Left lung (tissue), 10 donors: ENCODE results near the gene BICDL1. TPM values are rescaled to one million over a fixed set of nuclear protein-coding genes. Genes with fewer than 3 reads are reported as not detected.

Experiments used
- ATAC-seq: fragments of 200-7000 bp; cut with Tn5 transposase; one replicate; pipeline ENCODE4 v1.9.1; 2020; ENCODE audit warnings: moderate library complexity
- DNase-seq, 4 donors: peaks; one replicate each; pipeline ENCODE4 v3.0.0-alpha.2; 2013 to 2020
- H3K27ac ChIP-seq, 2 donors: fragments of 200-600 bp; sonication (generic) in 1 of 2; one replicate each; pipeline versions ENCODE4 v1.5.0 to v1.8.0; 2020 to 2021
- H3K27me3 ChIP-seq, 2 donors: fragments of 200-600 bp; sonication (generic) in 1 of 2; one replicate each; pipeline versions ENCODE4 v1.5.0 to v1.8.0; 2020 to 2021
- H3K36me3 ChIP-seq, 2 donors: fragments of 200-600 bp; sonication (generic) in 1 of 2; one replicate each; pipeline versions ENCODE4 v1.5.0 to v1.8.0; 2020 to 2021
- H3K4me1 ChIP-seq, 2 donors: fragments of 200-600 bp; one replicate each; pipeline ENCODE4 v1.8.0; 2021
- H3K4me3 ChIP-seq, 2 donors: fragments of 200-600 bp; sonication (generic) in 1 of 2; one replicate each; pipeline versions ENCODE4 v1.5.0 to v1.8.0; 2020 to 2021; ENCODE audit warnings: mild to moderate bottlenecking in 1 of 2
- H3K9me3 ChIP-seq, 2 donors: fragments of 200-600 bp; sonication (generic) in 1 of 2; one replicate each; pipeline versions ENCODE4 v1.5.0 to v1.8.0; 2020 to 2021
- CTCF ChIP-seq, 2 donors: fragments of 200-600 bp; sonication (generic) in 1 of 2; IDR thresholded peaks; one replicate each; pipeline versions ENCODE4 v1.5.0 to v1.8.0; 2021; ENCODE audit warnings: antibody characterized with exemption in 2 of 2
- intact Hi-C, 2 donors: fragments of 100-400 bp; cut with DNase I; formaldehyde crosslinking; loops; one replicate each; pipeline versions ENCODE4 v1.11.2 to v1.14.2; 2022
- polyA plus RNA-seq, 6 donors: library from polyadenylated mRNA; unstranded; fragments of 120-200 nt; gene quantifications; one replicate each; pipeline ENCODE4 v1.2.1, GENCODE V29; 2013; ENCODE audit not compliant: insufficient read length in 6 of 6
- total RNA-seq, 2 donors: library from RNA; stranded (reverse); fragmentation: NEBNext Ultra II Directional; extraction: Animal tissue kit (Norgen Biotek cat#: 25700); gene quantifications; one replicate each; pipeline ENCODE4 v1.2.1, GENCODE V29; 2021
- donor health status: DM: no; HTN: yes; CAD: no.
- donor health status: DM: no; HTN: no; CAD: no.

BICDL1 gene
- total and polyA plus RNA-seq, 8 donors = 1.8 to 12.0 (median 3.3) TPM

GRCh38 chr12:120106151-120106550, 117.1 kb downstream of the BICDL1 start:
- H3K4me3 ChIP-seq = no peak overlapping the region
- no peaks in the 10 kb centered on the region for H3K9me3 ChIP-seq
- H3K27me3 ChIP-seq = no peaks in the 10 kb centered on the region
- no peak overlapping the region for H3K27ac ChIP-seq
- peaks cover 5 to 40% of the 10 kb centered on the region in 2 donors for H3K4me1 ChIP-seq
- ATAC-seq (no peak), DNase-seq (no peak)
- no peak for TF ChIP-seq CTCF (IDR thresholded peaks at IDR 0.05)
- intact Hi-C loops = no loop called here
- H3K36me3 ChIP-seq = peaks cover 0 to 77% of the 10 kb centered on the region in 2 donors

GRCh38 chr12:120109570-120110267, 120.7 kb downstream of the BICDL1 start:
- Histone ChIP-seq H3K4me1 (peaks cover 2 to 52% of the 10 kb centered on the region in 2 donors), H3K9me3 (no peaks in the 10 kb centered on the region), H3K27me3 (no peaks in the 10 kb centered on the region), H3K27ac (peak overlapping the region in 1 of 2 donors; percentile 78), H3K36me3 (peaks cover 0 to 58% of the 10 kb centered on the region in 2 donors), H3K4me3 (no peak overlapping the region)
- intact Hi-C loops = no loop called here
- no peak for DNase-seq
- ATAC-seq = no peak
- no peak for TF ChIP-seq CTCF (IDR thresholded peaks at IDR 0.05)

- intact Hi-C loops = no loop called here
- Histone ChIP-seq H3K27me3 (no peaks in the 10 kb centered on the region), H3K27ac (peak overlapping the region in 1 of 2 donors; percentile 78), H3K4me1 (peaks cover 12 to 64% of the 10 kb centered on the region in 2 donors), H3K4me3 (no peak overlapping the region), H3K36me3 (peaks cover 0 to 48% of the 10 kb centered on the region in 2 donors), H3K9me3 (no peaks in the 10 kb centered on the region)
- no peak for TF ChIP-seq CTCF (IDR thresholded peaks at IDR 0.05)
- ATAC-seq = peak; percentile 86
- DNase-seq = peak in 2 of 4 donors; percentile 89 to 94
These were observed 121.8 kb downstream of the BICDL1 start for GRCh38 chr12:120110550-120111501.

- peaks cover 0 to 18% of the 10 kb centered on the region in 2 donors for H3K36me3 ChIP-seq
- peak overlapping the region in 1 of 2 donors; percentile 96 for H3K4me3 ChIP-seq
- H3K9me3 ChIP-seq = no peaks in the 10 kb centered on the region
- no peaks in the 10 kb centered on the region for H3K27me3 ChIP-seq
- no peak for DNase-seq
- intact Hi-C loops = no loop called here
- peaks cover 23 to 85% of the 10 kb centered on the region in 2 donors for H3K4me1 ChIP-seq
- no peak overlapping the region for H3K27ac ChIP-seq
- no peak for TF ChIP-seq CTCF (IDR thresholded peaks at IDR 0.05)
- ATAC-seq = no peak
These were observed 126.0 kb downstream of the BICDL1 start for GRCh38 chr12:120115066-120115465.
